Esophagus squamous epithelium (tissue), 4 donors: ENCODE measurements around the gene NMS.

Source experiments
- CTCF ChIP-seq, 6 experiments: fragments of 450-650 bp in 4 of 6; fragments of 200-600 bp in 2 of 6; sonication (generic) in 2 of 6; IDR thresholded peaks; one replicate each; pipeline ENCODE4 v1.5.1; 2016 to 2019; ENCODE audit warnings: antibody characterized with exemption in 6 of 6, mild to moderate bottlenecking in 4 of 6, moderate library complexity in 4 of 6
- POLR2A ChIP-seq, 4 donors: fragments of 450-650 bp; IDR thresholded peaks; one replicate each; pipeline ENCODE4 v1.6.1; 2017; ENCODE audit warnings: antibody characterized with exemption in 4 of 4, mild to moderate bottlenecking in 4 of 4, moderate library complexity in 3 of 4

- TF ChIP-seq POLR2A (IDR thresholded peaks at IDR 0.05) (no peak), CTCF (IDR thresholded peaks at IDR 0.05) (no peak)
Measured at GRCh38 chr2:100470182-100470581, at the start of gene NMS.
